Esophagus squamous epithelium (tissue), 5 donors: ENCODE measurements around the gene VEGFD. TPM values are rescaled to one million over a fixed set of nuclear protein-coding genes. Genes with fewer than 3 reads are reported as not detected.

Experiments
- DNase-seq: peaks from one replicate; lab custom pipeline; 2025; lab: John Stamatoyannopoulos, UW
- H3K27ac ChIP-seq, 4 donors: fragments of 200-600 bp; sonication (generic); one replicate each; pipeline ENCODE4 v1.5.1; 2016 to 2019; ENCODE audit warnings: mild to moderate bottlenecking in 1 of 4
- H3K27me3 ChIP-seq, 4 donors: fragments of 200-600 bp; sonication (generic); 1 replicate in 3 of 4; 2 replicates in 1 of 4; pipeline versions ENCODE4 v1.5.1 to v1.6.0; 2017 to 2021; ENCODE audit warnings: antibody characterized with exemption in 1 of 4
- H3K36me3 ChIP-seq, 3 donors: fragments of 200-600 bp; sonication (generic); one replicate each; pipeline ENCODE4 v1.5.1; 2016 to 2019
- H3K4me1 ChIP-seq, 3 donors: fragments of 200-600 bp; sonication (generic); one replicate each; pipeline ENCODE4 v1.5.1; 2017 to 2019
- H3K4me3 ChIP-seq, 4 donors: fragments of 200-600 bp; sonication (generic); 1 replicate in 3 of 4; 2 replicates in 1 of 4; pipeline ENCODE4 v1.5.1; 2016 to 2019; ENCODE audit warnings: mild to moderate bottlenecking in 2 of 4, moderate library complexity in 1 of 4
- H3K9me3 ChIP-seq, 3 donors: fragments of 200-600 bp; sonication (generic); one replicate each; pipeline ENCODE4 v1.5.1; 2016 to 2019
- POLR2A ChIP-seq, 4 donors: fragments of 450-650 bp; IDR thresholded peaks; one replicate each; pipeline ENCODE4 v1.6.1; 2017; ENCODE audit warnings: antibody characterized with exemption in 4 of 4, mild to moderate bottlenecking in 4 of 4, moderate library complexity in 3 of 4
- WGBS, 2 donors: methylation state at CpG; one replicate each; pipeline ENCODE4 v1.1.5; 2018; 5-methylcytosine and 5-hydroxymethylcytosine counted together
- intact Hi-C: fragments of 100-400 bp; cut with DNase I; formaldehyde crosslinking; loops from one replicate; pipeline ENCODE4 v1.15.0; 2022
- total RNA-seq, 4 donors: library from RNA; depleted of rRNA; stranded (reverse); fragments of >200 nt; gene quantifications; one replicate each; pipeline ENCODE4 v1.1.0, GENCODE V29; 2016
- TF ChIP-seq, protein P1 (sequence below), 6 experiments: fragments of 450-650 bp in 4 of 6; fragments of 200-600 bp in 2 of 6; sonication (generic) in 2 of 6; IDR thresholded peaks; one replicate each; pipeline ENCODE4 v1.5.1; 2016 to 2019; ENCODE audit warnings: antibody characterized with exemption in 6 of 6, mild to moderate bottlenecking in 4 of 6, moderate library complexity in 4 of 6
- donor health status: DM: yes; HTN: yes; CAD: no.

Gene VEGFD
- total RNA-seq, 4 donors from 2014 or later: 0.13 to 1.1 (median 0.48) TPM

DNA sequence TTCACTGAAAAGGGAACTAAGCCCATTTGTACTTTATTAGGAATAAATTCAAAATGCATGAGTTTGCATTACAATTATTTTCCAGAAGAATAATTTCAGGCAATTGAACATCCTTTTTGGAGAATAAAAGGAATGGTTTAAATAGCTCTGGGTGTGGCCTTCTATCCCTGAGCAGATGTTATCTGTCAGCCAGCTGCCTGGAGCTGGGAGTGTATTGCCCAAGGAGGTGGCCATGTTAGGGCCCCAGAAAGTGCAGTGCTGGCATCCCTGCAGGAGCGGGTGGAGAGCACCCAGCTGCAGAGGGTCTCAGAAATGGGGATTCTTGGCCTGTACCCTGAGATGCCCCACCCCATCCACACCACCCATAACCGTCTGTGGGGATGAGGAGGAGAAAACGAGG, 21.6 kb upstream of the VEGFD start:
- Histone ChIP-seq H3K27ac (no peak overlapping the region), H3K36me3 (no peaks in the 10 kb centered on the region), H3K4me3 (no peak overlapping the region), H3K9me3 (no peaks in the 10 kb centered on the region), H3K27me3 (no peaks in the 10 kb centered on the region), H3K4me1 (no peaks in the 10 kb centered on the region)
- 46% methylated on average over 3 of the region's 3 CpGs; no CpG with 5 or more reads in 1 of the 2 donors for whole genome bisulfite sequencing, 2 donors
- TF ChIP-seq POLR2A (IDR thresholded peaks at IDR 0.05): no peak
- TF ChIP-seq, protein P1, sequence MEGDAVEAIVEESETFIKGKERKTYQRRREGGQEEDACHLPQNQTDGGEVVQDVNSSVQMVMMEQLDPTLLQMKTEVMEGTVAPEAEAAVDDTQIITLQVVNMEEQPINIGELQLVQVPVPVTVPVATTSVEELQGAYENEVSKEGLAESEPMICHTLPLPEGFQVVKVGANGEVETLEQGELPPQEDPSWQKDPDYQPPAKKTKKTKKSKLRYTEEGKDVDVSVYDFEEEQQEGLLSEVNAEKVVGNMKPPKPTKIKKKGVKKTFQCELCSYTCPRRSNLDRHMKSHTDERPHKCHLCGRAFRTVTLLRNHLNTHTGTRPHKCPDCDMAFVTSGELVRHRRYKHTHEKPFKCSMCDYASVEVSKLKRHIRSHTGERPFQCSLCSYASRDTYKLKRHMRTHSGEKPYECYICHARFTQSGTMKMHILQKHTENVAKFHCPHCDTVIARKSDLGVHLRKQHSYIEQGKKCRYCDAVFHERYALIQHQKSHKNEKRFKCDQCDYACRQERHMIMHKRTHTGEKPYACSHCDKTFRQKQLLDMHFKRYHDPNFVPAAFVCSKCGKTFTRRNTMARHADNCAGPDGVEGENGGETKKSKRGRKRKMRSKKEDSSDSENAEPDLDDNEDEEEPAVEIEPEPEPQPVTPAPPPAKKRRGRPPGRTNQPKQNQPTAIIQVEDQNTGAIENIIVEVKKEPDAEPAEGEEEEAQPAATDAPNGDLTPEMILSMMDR (IDR thresholded peaks at IDR 0.05): no peak
- no peak for DNase-seq
- intact Hi-C loops: no loop called here

DNA sequence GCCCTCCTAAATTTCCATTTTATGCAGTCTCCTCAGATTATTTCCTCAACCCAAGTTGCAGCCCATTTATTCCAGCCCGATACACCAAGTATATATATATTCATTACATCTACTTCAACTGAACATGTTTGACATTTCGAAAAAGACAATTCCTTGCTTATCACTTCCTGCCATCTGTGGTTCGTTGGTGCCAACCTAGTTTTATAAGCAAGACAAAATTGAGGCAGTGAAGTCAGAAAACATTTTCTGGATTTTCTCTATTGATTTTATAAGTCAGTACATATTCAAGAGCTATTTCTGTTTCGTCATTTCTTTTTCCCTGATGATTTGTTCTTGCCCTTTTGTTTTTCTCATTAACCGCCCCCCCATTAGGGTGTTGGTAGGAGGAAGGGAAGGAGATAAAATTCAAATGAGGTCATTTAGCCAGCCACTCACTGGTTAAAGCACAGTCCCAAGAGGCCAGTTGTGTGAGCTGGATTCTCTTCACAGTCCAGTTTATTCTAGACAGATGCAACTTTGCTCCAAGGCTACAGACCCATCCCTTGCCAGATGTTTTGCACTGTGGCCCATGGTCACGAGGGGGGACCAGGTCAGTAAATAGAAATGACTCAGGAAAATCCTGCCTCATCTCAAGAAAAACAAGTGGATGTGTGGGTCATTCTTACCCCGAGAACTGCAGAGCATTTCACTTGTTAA, 20.3 kb upstream of the VEGFD start:
- Histone ChIP-seq H3K9me3 (no peaks in the 10 kb centered on the region), H3K4me1 (no peaks in the 10 kb centered on the region), H3K4me3 (no peak overlapping the region), H3K36me3 (no peaks in the 10 kb centered on the region), H3K27ac (no peak overlapping the region), H3K27me3 (no peaks in the 10 kb centered on the region)
- intact Hi-C loops: no loop called here
- no peak for DNase-seq
- 49 to 69% methylated on average over 5 to 7 of the region's 7 CpGs for WGBS, 2 donors
- no peak for TF ChIP-seq POLR2A (IDR thresholded peaks at IDR 0.05)
- TF ChIP-seq, protein P1 (IDR thresholded peaks at IDR 0.05): no peak

DNA sequence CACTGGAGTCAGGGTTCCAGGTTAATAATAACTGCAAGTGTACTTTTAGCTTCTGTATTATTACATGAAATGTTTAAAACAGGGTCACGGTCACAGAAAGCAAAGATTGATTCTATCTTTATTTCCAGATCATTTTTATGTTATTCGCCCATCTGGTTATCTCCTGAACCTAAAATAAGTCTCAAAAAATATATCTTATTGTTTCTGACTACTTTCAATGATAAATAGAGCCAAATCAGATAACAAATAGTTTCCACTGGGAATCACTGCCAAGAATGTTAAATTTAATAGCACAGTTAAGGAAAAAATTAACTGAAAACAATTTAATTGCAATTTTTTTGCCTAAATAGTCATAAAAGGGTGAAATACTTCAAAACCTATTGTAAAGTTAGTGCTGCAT, 17.2 kb upstream of the VEGFD start:
- Histone ChIP-seq H3K4me1 (no peaks in the 10 kb centered on the region), H3K9me3 (no peaks in the 10 kb centered on the region), H3K4me3 (no peak overlapping the region), H3K27ac (no peak overlapping the region), H3K36me3 (no peaks in the 10 kb centered on the region), H3K27me3 (no peaks in the 10 kb centered on the region)
- 30 to 91% methylated on average over 2 of the region's 2 CpGs for WGBS, 2 donors
- TF ChIP-seq, protein P1 (IDR thresholded peaks at IDR 0.05): no peak
- no peak for TF ChIP-seq POLR2A (IDR thresholded peaks at IDR 0.05)
- intact Hi-C loops: no loop called here
- DNase-seq: no peak

DNA sequence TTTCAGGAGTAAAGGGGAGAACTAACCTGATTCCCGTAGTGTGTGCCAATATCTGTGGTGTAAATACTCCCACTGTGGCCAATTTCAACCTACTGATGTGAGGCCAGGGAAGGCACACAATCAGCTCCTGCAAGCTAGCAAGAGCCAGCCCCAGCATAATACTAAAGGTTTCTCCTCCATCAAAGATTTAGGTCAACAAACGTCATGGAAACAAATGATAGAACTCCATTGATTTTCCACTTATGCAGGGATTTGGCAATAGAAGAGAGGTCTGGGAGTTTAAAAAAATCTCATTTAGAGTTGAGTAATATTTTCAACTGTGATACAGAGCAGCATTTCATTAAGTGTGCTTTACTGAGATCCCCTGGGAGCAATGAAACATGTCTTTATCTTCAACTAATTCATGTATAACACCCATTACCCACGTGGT, 15.8 kb upstream of the VEGFD start:
- intact Hi-C loops: no loop called here
- Histone ChIP-seq H3K4me1 (no peaks in the 10 kb centered on the region), H3K36me3 (no peaks in the 10 kb centered on the region), H3K27me3 (no peaks in the 10 kb centered on the region), H3K9me3 (no peaks in the 10 kb centered on the region), H3K27ac (no peak overlapping the region), H3K4me3 (no peak overlapping the region)
- WGBS, 2 donors: 64 to 65% methylated on average over 3 of the region's 3 CpGs
- DNase-seq: no peak
- TF ChIP-seq, protein P1 (IDR thresholded peaks at IDR 0.05): no peak
- no peak for TF ChIP-seq POLR2A (IDR thresholded peaks at IDR 0.05)

DNA sequence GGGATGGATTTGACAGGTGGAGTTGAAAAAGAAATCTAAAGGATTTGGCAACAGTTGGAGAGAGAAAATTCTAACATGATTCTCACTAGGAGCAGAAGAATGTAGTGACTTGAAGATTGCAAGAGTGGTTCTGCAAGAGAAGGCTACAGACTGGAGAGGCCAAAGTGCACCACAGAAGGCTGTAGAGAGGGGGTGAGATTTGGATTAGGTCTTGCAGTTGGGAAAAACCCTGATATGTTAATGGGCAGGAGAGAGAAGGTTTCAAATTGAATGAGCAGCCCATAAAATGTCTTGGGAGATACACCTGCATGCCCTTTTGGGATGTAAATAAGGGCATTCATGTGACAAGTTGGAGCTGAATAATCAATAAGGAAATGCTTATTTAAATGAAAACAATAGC, 14.7 kb upstream of the VEGFD start:
- no peaks in the 10 kb centered on the region for H3K27me3 ChIP-seq
- no peak overlapping the region for H3K27ac ChIP-seq
- no peak for DNase-seq
- no peak for TF ChIP-seq POLR2A (IDR thresholded peaks at IDR 0.05)
- TF ChIP-seq, protein P1 (IDR thresholded peaks at IDR 0.05): no peak
- H3K4me3 ChIP-seq: no peak overlapping the region
- no peaks in the 10 kb centered on the region for H3K4me1 ChIP-seq
- H3K36me3 ChIP-seq: no peaks in the 10 kb centered on the region
- intact Hi-C loops: no loop called here
- no peaks in the 10 kb centered on the region for H3K9me3 ChIP-seq
